HG02840 (cell line): ENCODE results near the gene SLC7A9.

Source experiments
- ATAC-seq: cut with Tn5 transposase; IDR thresholded peaks from one replicate; pipeline ENCODE4 v1.9.1; 2021; ENCODE audit warnings: mild to moderate bottlenecking, moderate library complexity, moderate number of reproducible peaks; ENCODE audit not compliant: unreplicated experiment, low FRiP score

SLC7A9 gene

GRCh38 chr19:32830231-32831014 lies 39.1 kb downstream of the SLC7A9 start:
- ATAC-seq = no peak

GRCh38 chr19:32829345-32829896 lies 40.1 kb downstream of the SLC7A9 start:
- no peak for ATAC-seq

- ATAC-seq = no peak
Observed at GRCh38 chr19:32828643-32829344, 40.8 kb downstream of the SLC7A9 start.

- ATAC-seq = no peak
Observed at GRCh38 chr19:32828139-32828538, 41.4 kb downstream of the SLC7A9 start.

- ATAC-seq = no peak
Observed at GRCh38 chr19:32824916-32825608, 44.5 kb downstream of the SLC7A9 start.

GRCh38 chr19:32824191-32824751 lies 45.3 kb downstream of the SLC7A9 start:
- no peak for ATAC-seq

GRCh38 chr19:32823747-32824102 lies 45.8 kb downstream of the SLC7A9 start:
- no peak for ATAC-seq

GRCh38 chr19:32822916-32823746 lies 46.4 kb downstream of the SLC7A9 start:
- ATAC-seq = no peak

GRCh38 chr19:32819419-32820400 lies 49.9 kb downstream of the SLC7A9 start:
- no peak for ATAC-seq

GRCh38 chr19:32818536-32818935 lies 51.0 kb downstream of the SLC7A9 start:
- ATAC-seq = no peak

- ATAC-seq = no peak
Observed at GRCh38 chr19:32817569-32818476, 51.7 kb downstream of the SLC7A9 start.

- no peak for ATAC-seq
Observed at GRCh38 chr19:32816555-32817099, 52.9 kb downstream of the SLC7A9 start.

- no peak for ATAC-seq
Observed at GRCh38 chr19:32814624-32815023, 54.9 kb downstream of the SLC7A9 start.

GRCh38 chr19:32813862-32814425 lies 55.6 kb downstream of the SLC7A9 start:
- ATAC-seq = no peak

- no peak for ATAC-seq
Observed at GRCh38 chr19:32812571-32812970, 57.0 kb downstream of the SLC7A9 start.

GRCh38 chr19:32812036-32812435 lies 57.5 kb downstream of the SLC7A9 start:
- ATAC-seq = no peak

- ATAC-seq = no peak
Observed at GRCh38 chr19:32811151-32811550, 58.4 kb downstream of the SLC7A9 start.
